ENCODE results near the gene SORBS2. TPM values are rescaled to one million over a fixed set of nuclear protein-coding genes. Genes with fewer than 3 reads are reported as not detected.
A peak's percentile ranks its signal among the peaks of the same experiment; 100 is the strongest.

SORBS2 gene
- total RNA-seq, 1 experiment from 2014 or later: 9.7 TPM

GRCh38 chr4:185712350-185713024 is 99.5 kb downstream of the SORBS2 start:
- Histone ChIP-seq H4K20me1 (ENCODE audit: control insufficient read depth, insufficient read depth, insufficient read length) (no peaks in the 10 kb centered on the region), H2AFZ (ENCODE audit: low read length) (no peak overlapping the region), H3K9ac (ENCODE audit: extremely low read depth, insufficient read length, low read length) (no peak overlapping the region), H2BK120ac (ENCODE audit: low read depth, low read length, poor library complexity, severe bottlenecking) (no peak overlapping the region), H2BK15ac (ENCODE audit: low read depth, low read length) (no peak overlapping the region), H3K56ac (ENCODE audit: insufficient read length, low read depth, low read length) (no peak overlapping the region), H4K5ac (ENCODE audit: insufficient read length, low read depth, low read length) (no peak overlapping the region), H2AK5ac (ENCODE audit: insufficient read length, low read length) (no peak overlapping the region), H3K23me2 (ENCODE audit: insufficient read length, low read depth, low read length, poor library complexity, severe bottlenecking) (no peaks in the 10 kb centered on the region), H4K8ac (replicated peaks; ENCODE audit: insufficient read length, low read depth, low read length) (no peak overlapping the region), H3K9me3 (ENCODE audit: control insufficient read depth, low read depth, low read length) (no peaks in the 10 kb centered on the region), H3K27me3 (ENCODE audit: insufficient read depth, low read length) (no peaks in the 10 kb centered on the region), H3K79me2 (ENCODE audit: insufficient read depth, low read length) (no peaks in the 10 kb centered on the region), H3K23ac (ENCODE audit: insufficient read length, low read depth, low read length) (no peak overlapping the region), H4K91ac (ENCODE audit: insufficient read length, low read depth, low read length) (no peak overlapping the region), H3K4ac (ENCODE audit: low read depth, low read length) (no peak overlapping the region), H3K18ac (ENCODE audit: insufficient read length, low read depth, low read length) (no peak overlapping the region), H2BK20ac (ENCODE audit: low read depth, low read length, poor library complexity, severe bottlenecking) (no peak overlapping the region), H3K14ac (ENCODE audit: insufficient read depth, low read length) (no peak overlapping the region), H2BK12ac (ENCODE audit: insufficient read length, low read depth, low read length) (no peak overlapping the region), H3K79me1 (ENCODE audit: insufficient read depth, low read depth, low read length, poor library complexity, severe bottlenecking) (no peaks in the 10 kb centered on the region), H2BK5ac (ENCODE audit: insufficient read length, low read length) (no peak overlapping the region), H3K27ac (ENCODE audit: insufficient read length, low read depth, low read length) (no peak overlapping the region), H3K4me2 (ENCODE audit: insufficient read depth, insufficient read length, low read length) (no peak overlapping the region), H3K4me1 (ENCODE audit: insufficient read depth, low read length) (no peaks in the 10 kb centered on the region), H3T11ph (ENCODE audit: low read length) (no peak overlapping the region)
- Mint-ChIP-seq H3K36me3 (ENCODE audit: insufficient read depth in 1 of 3, low read depth in 3 of 3) (peaks cover 2 to 45% (median 15%) of the 10 kb centered on the region in 3 experiments; a peak in 5 of 7 replicates), H3K27ac (peak overlapping the region in 1 of 3 experiments; percentile 74; a peak in 1 of 7 replicates), H3K4me3 (no peak overlapping the region), H3K4me1 (peaks cover 8 to 12% of the 10 kb centered on the region in 2 experiments), H3K9me3 (peaks cover 3 to 4% of the 10 kb centered on the region in 2 experiments; a peak in 3 of 5 replicates), H3K27me3 (ENCODE audit: low read depth) (peaks cover 2% of the 10 kb centered on the region)
- WGBS (ENCODE audit: extremely low coverage, insufficient read length, low lambda C conversion rate): no CpG with 5 or more reads among the region's 18 CpGs
- no peak for DNase-seq
- TF ChIP-seq, protein P1, sequence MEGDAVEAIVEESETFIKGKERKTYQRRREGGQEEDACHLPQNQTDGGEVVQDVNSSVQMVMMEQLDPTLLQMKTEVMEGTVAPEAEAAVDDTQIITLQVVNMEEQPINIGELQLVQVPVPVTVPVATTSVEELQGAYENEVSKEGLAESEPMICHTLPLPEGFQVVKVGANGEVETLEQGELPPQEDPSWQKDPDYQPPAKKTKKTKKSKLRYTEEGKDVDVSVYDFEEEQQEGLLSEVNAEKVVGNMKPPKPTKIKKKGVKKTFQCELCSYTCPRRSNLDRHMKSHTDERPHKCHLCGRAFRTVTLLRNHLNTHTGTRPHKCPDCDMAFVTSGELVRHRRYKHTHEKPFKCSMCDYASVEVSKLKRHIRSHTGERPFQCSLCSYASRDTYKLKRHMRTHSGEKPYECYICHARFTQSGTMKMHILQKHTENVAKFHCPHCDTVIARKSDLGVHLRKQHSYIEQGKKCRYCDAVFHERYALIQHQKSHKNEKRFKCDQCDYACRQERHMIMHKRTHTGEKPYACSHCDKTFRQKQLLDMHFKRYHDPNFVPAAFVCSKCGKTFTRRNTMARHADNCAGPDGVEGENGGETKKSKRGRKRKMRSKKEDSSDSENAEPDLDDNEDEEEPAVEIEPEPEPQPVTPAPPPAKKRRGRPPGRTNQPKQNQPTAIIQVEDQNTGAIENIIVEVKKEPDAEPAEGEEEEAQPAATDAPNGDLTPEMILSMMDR (conservative IDR thresholded peaks at IDR 0.05): no peak
